D721Med (cell line): ENCODE data around the gene TSC22D1.

Source experiments
- DNase-seq: peaks from one replicate; pipeline ENCODE4 v3.0.0; 2011; ENCODE audit warnings: low spot score; ENCODE audit not compliant: insufficient read length
- FAIRE-seq: peaks from 2 replicates; lab custom pipeline; 2011; peaks lifted over from hg19 to GRCh38; lab: Jason Lieb, UNC
- CTCF ChIP-seq: IDR thresholded peaks from 2 replicates; pipeline ENCODE4 v1.5.1; 2012; ENCODE audit warnings: mild to moderate bottlenecking, control low read depth; ENCODE audit not compliant: insufficient read depth; ENCODE audit errors: missing control alignments

Gene TSC22D1

GRCh38 chr13:44417446-44417845 lies 158.7 kb downstream of the TSC22D1 start:
- FAIRE-seq = no peak
- no peak for TF ChIP-seq CTCF
- DNase-seq = no peak

GRCh38 chr13:44416744-44417143 lies 159.4 kb downstream of the TSC22D1 start:
- no peak for DNase-seq
- no peak for TF ChIP-seq CTCF
- no peak for FAIRE-seq

GRCh38 chr13:44416301-44416700 lies 159.8 kb downstream of the TSC22D1 start:
- no peak for TF ChIP-seq CTCF
- DNase-seq (no peak), FAIRE-seq (no peak)

- TF ChIP-seq CTCF = no peak
- DNase-seq = no peak
Observed at GRCh38 chr13:44415815-44416214, 160.3 kb downstream of the TSC22D1 start.

GRCh38 chr13:44414716-44415115 lies 161.4 kb downstream of the TSC22D1 start:
- DNase-seq = no peak
- TF ChIP-seq CTCF = no peak
- no peak for FAIRE-seq

More at GRCh38 chr13:44415815-44416214, 160.3 kb downstream of the TSC22D1 start:
- FAIRE-seq = no peak

GRCh38 chr13:44413095-44413494 lies 163.0 kb downstream of the TSC22D1 start:
- no peak for TF ChIP-seq CTCF
- no peak for FAIRE-seq
- DNase-seq = no peak

- no peak for DNase-seq
- FAIRE-seq = no peak
- TF ChIP-seq CTCF = no peak
Observed at GRCh38 chr13:44412346-44412935, 163.7 kb downstream of the TSC22D1 start.
